NCI-H146 treated with DMSO at 0.1 percent for 48 hours (cell line): Measurements from ENCODE around the gene GLA.
A peak's percentile ranks its signal among the peaks of the same experiment; 100 is the strongest.

Source experiments
- DNase-seq: peaks from one replicate; lab custom pipeline; 2025; ENCODE audit not compliant: unreplicated experiment; lab: John Stamatoyannopoulos, UW

Gene GLA

DNA sequence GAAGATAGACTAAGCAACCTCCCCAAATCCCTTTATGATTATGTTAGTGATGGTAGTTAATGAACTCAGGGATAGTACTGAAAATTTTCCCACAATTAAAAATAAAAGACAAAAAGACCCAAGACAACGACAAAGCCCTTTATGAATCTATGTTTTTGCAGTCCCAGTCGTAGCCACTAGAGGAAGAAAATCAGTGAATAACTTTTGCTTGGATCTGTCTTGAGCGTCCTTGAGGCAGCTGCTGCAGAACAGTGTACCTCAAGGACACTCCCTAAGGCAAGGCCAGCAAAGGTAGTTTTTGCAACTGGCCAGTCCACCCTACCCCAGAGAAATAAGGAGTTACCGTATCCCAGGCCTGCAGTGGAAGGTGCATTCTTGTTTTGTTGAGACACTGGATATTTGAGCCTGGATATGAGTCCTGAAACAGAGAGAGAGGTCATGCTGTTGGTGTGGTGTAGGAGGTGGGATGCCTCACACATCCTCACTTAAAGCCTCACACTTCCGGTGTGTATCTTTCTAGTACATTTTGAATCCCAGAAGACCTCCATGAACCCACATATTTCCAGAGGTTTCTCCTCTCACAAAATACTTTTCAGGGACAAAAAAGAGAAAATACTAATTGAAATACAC, 50.4 kb downstream of the GLA start:
- no peak for DNase-seq

DNA sequence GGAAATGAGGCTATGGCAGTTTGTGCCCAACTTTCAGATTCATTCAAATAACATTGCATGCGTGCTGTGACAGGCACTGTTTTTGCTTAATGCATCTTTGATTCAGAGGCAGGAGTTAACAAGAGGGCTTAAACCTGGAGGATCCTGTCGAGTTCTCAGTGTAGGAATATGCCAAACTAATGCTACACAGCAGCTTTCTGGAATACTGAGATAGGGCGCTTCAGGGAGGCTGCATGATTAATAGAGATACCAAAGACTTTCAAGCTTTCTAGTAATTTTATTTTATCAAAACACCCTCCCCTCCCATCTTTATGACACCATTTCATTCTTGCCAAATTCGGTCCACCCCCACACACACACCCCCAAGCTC, 58.5 kb downstream of the GLA start:
- DNase-seq: no peak

- DNase-seq: peak; percentile 72
Observed at GRCh38 chrX:101348452-101349192, 59.1 kb downstream of the GLA start, which contains the start of gene TIMM8A. TSS of gene TIMM8A (minus strand) at chrX:101348742. CDS start at chrX:101348664, 78 bp downstream.

GRCh38 chrX:101347859-101348451, 59.8 kb downstream of the GLA start:
- no peak for DNase-seq
